Stimulated activated naive CD8-positive, alpha-beta T cell treated with anti-CD3 and anti-CD28 coated beads, Interleukin-15, amount 100 ng/mL, for 72 hours (primary cell): ENCODE results near the gene TMEM62.
"Not testable (repeated sequence)": the region's sequence is repeated elsewhere in the genome, so short reads cannot be mapped to it uniquely, and the experiment has no call there.

Experiments
- ATAC-seq: fragments of 150-1000 bp; cut with Tn5 transposase; 2 replicates; pipeline ENCODE4 v1.10.0; 2021; ENCODE audit warnings: mild to moderate bottlenecking, moderate library complexity
- DNase-seq, 2 donors: peaks; one replicate each; pipeline ENCODE4 v3.0.0; 2021 to 2022
- H3K27ac Mint-ChIP-seq, 2 donors: one replicate each; pipeline ENCODE4 v1.8.0; 2022; ENCODE audit warnings: mild to moderate bottlenecking in 2 of 2, mixed read lengths in 2 of 2, moderate library complexity in 2 of 2
- H3K27me3 Mint-ChIP-seq: one replicate; pipeline ENCODE4 v1.8.0; 2022; ENCODE audit warnings: mixed read lengths
- H3K4me1 Mint-ChIP-seq: one replicate; pipeline ENCODE4 v1.8.0; 2022; ENCODE audit warnings: mild to moderate bottlenecking, mixed read lengths
- H3K4me3 Mint-ChIP-seq, 2 donors: one replicate each; pipeline ENCODE4 v1.8.0; 2022; ENCODE audit warnings: mild to moderate bottlenecking in 2 of 2, mixed read lengths in 2 of 2, moderate library complexity in 1 of 2
- H3K9me3 Mint-ChIP-seq, 2 donors: one replicate each; pipeline ENCODE4 v1.8.0; 2022; ENCODE audit warnings: mixed read lengths in 2 of 2

Gene TMEM62

GRCh38 chr15:43185157-43186002 lies 52.0 kb downstream of the TMEM62 start, which contains the start of gene CCNDBP1:
Gene CCNDBP1 (plus strand): TSS chr15:43185403. CDS start chr15:43185499, 96 bp downstream.
- Mint-ChIP-seq H3K27ac (peak within 1 kb of the TSS; percentile 97 to 99), H3K4me1 (peaks cover 17% of the 10 kb centered on the region), H3K9me3 (no peaks in the 10 kb centered on the region), H3K4me3 (peak within 1 kb of the TSS; percentile 89 to 93), H3K27me3 (no peaks in the 10 kb centered on the region)
- peak; percentile 97 for ATAC-seq
- peak; percentile 88 to 93 for DNase-seq

GRCh38 chr15:43186003-43186353 lies 52.6 kb downstream of the TMEM62 start:
- ATAC-seq (peak; percentile 24), DNase-seq (no peak)
- Mint-ChIP-seq H3K4me1 (peaks cover 17% of the 10 kb centered on the region), H3K27me3 (no peaks in the 10 kb centered on the region), H3K4me3 (peak overlapping the region; percentile 89 to 93), H3K27ac (peak overlapping the region; percentile 97 to 99), H3K9me3 (no peaks in the 10 kb centered on the region)

GRCh38 chr15:43187544-43188155 lies 54.3 kb downstream of the TMEM62 start:
- peaks cover 17% of the 10 kb centered on the region for H3K4me1 Mint-ChIP-seq
- no peak for DNase-seq
- no peak overlapping the region for H3K27ac Mint-ChIP-seq
- no peaks in the 10 kb centered on the region for H3K27me3 Mint-ChIP-seq
- no peak for ATAC-seq
- no peaks in the 10 kb centered on the region for H3K9me3 Mint-ChIP-seq
- H3K4me3 Mint-ChIP-seq: peak overlapping the region; percentile 32 to 93

GRCh38 chr15:43189296-43189695 lies 55.9 kb downstream of the TMEM62 start:
- H3K4me3 Mint-ChIP-seq: no peak overlapping the region
- H3K27me3 Mint-ChIP-seq: no peaks in the 10 kb centered on the region
- H3K4me1 Mint-ChIP-seq: peaks cover 17% of the 10 kb centered on the region
- ATAC-seq (no peak), DNase-seq (no peak)
- peak overlapping the region in 1 of 2 donors; percentile 57 for H3K27ac Mint-ChIP-seq
- no peaks in the 10 kb centered on the region for H3K9me3 Mint-ChIP-seq

- H3K4me1 Mint-ChIP-seq: peaks cover 13% of the 10 kb centered on the region
- H3K27ac Mint-ChIP-seq: no peak overlapping the region
- H3K27me3 Mint-ChIP-seq: no peaks in the 10 kb centered on the region
- DNase-seq (no peak), ATAC-seq (no peak)
- no peaks in the 10 kb centered on the region for H3K9me3 Mint-ChIP-seq
- no peak overlapping the region for H3K4me3 Mint-ChIP-seq
Measured at GRCh38 chr15:43190178-43190577, 56.8 kb downstream of the TMEM62 start.

- DNase-seq (no peak), ATAC-seq (no peak)
- H3K9me3 Mint-ChIP-seq: peaks cover 7 to 9% of the 10 kb centered on the region in 2 donors
- no peaks in the 10 kb centered on the region for H3K4me1 Mint-ChIP-seq
- no peak overlapping the region for H3K27ac Mint-ChIP-seq
- no peaks in the 10 kb centered on the region for H3K27me3 Mint-ChIP-seq
- H3K4me3 Mint-ChIP-seq: no peak overlapping the region
Measured at GRCh38 chr15:43193710-43194109, 60.3 kb downstream of the TMEM62 start.

GRCh38 chr15:43194795-43195194 lies 61.4 kb downstream of the TMEM62 start:
- H3K4me3 Mint-ChIP-seq: no peak overlapping the region
- peaks cover 7 to 9% of the 10 kb centered on the region in 2 donors for H3K9me3 Mint-ChIP-seq
- H3K27ac Mint-ChIP-seq: peak overlapping the region in 1 of 2 donors; percentile 74
- ATAC-seq: no peak
- DNase-seq: no peak
- H3K4me1 Mint-ChIP-seq: no peaks in the 10 kb centered on the region
- H3K27me3 Mint-ChIP-seq: no peaks in the 10 kb centered on the region

- no peak for ATAC-seq
- Mint-ChIP-seq H3K9me3 (peaks cover 7 to 9% of the 10 kb centered on the region in 2 donors), H3K4me1 (peaks cover 5% of the 10 kb centered on the region), H3K4me3 (no peak overlapping the region), H3K27ac (peak overlapping the region in 1 of 2 donors; percentile 55), H3K27me3 (no peaks in the 10 kb centered on the region)
- DNase-seq: no peak
Measured at GRCh38 chr15:43196760-43197548, 63.6 kb downstream of the TMEM62 start.

GRCh38 chr15:43197773-43198172 lies 64.4 kb downstream of the TMEM62 start:
- not testable (repeated sequence) for H3K27ac Mint-ChIP-seq, H3K9me3 Mint-ChIP-seq, H3K27me3 Mint-ChIP-seq, H3K4me1 Mint-ChIP-seq, ATAC-seq, H3K4me3 Mint-ChIP-seq, DNase-seq

- not testable (repeated sequence) for H3K4me1 Mint-ChIP-seq, H3K27ac Mint-ChIP-seq, DNase-seq, H3K27me3 Mint-ChIP-seq, ATAC-seq, H3K4me3 Mint-ChIP-seq, H3K9me3 Mint-ChIP-seq
Measured at GRCh38 chr15:43198556-43198955, 65.2 kb downstream of the TMEM62 start.

- Mint-ChIP-seq H3K4me3 (no peak overlapping the region), H3K4me1 (peaks cover 6% of the 10 kb centered on the region), H3K27me3 (no peaks in the 10 kb centered on the region), H3K27ac (no peak overlapping the region), H3K9me3 (peaks cover 7 to 9% of the 10 kb centered on the region in 2 donors)
- ATAC-seq: no peak
- DNase-seq: no peak
Measured at GRCh38 chr15:43198992-43199391, 65.6 kb downstream of the TMEM62 start.

GRCh38 chr15:43199945-43200488 lies 66.6 kb downstream of the TMEM62 start:
- Mint-ChIP-seq H3K4me3 (no peak overlapping the region), H3K27me3 (no peaks in the 10 kb centered on the region), H3K9me3 (peaks cover 7 to 9% of the 10 kb centered on the region in 2 donors), H3K27ac (no peak overlapping the region), H3K4me1 (peaks cover 13% of the 10 kb centered on the region)
- DNase-seq (peak in 1 of 2 donors; percentile 24), ATAC-seq (peak; percentile 87)

- ATAC-seq (peak; percentile 59), DNase-seq (peak; percentile 26 to 46)
- Mint-ChIP-seq H3K27me3 (peaks cover 13% of the 10 kb centered on the region), H3K9me3 (no peaks in the 10 kb centered on the region), H3K27ac (peak overlapping the region in 1 of 2 donors; percentile 29), H3K4me1 (peaks cover 13% of the 10 kb centered on the region), H3K4me3 (no peak overlapping the region)
Measured at GRCh38 chr15:43204016-43204901, 70.9 kb downstream of the TMEM62 start.

- H3K27ac Mint-ChIP-seq: no peak overlapping the region
- no peaks in the 10 kb centered on the region for H3K9me3 Mint-ChIP-seq
- peaks cover 30% of the 10 kb centered on the region for H3K27me3 Mint-ChIP-seq
Measured at GRCh38 chr15:43206054-43206453, 72.7 kb downstream of the TMEM62 start.

More at GRCh38 chr15:43206054-43206453, 72.7 kb downstream of the TMEM62 start:
- DNase-seq: no peak
- Mint-ChIP-seq H3K4me3 (no peak overlapping the region), H3K4me1 (peaks cover 8% of the 10 kb centered on the region)
- ATAC-seq: no peak
